Astrocyte (in vitro differentiated cells and primary cell): Measurements from ENCODE around the gene MED12L. TPM values are rescaled to one million over a fixed set of nuclear protein-coding genes. Genes with fewer than 3 reads are reported as not detected.
A peak's percentile ranks its signal among the peaks of the same experiment; 100 is the strongest.

Experiments
- DNase-seq: peaks from one replicate; pipeline ENCODE4 v3.0.0-alpha.2; 2010; ENCODE audit warnings: low read depth
- FAIRE-seq: peaks from 2 replicates; lab custom pipeline; 2011; peaks lifted over from hg19 to GRCh38; lab: Jason Lieb, UNC
- H2AFZ ChIP-seq: 2 replicates; pipeline ENCODE4 v1.6.0; 2012; ENCODE audit warnings: low read depth, low read length, inconsistent platforms
- H3K27ac ChIP-seq: 2 replicates; pipeline ENCODE4 v1.5.1; 2011; ENCODE audit warnings: low read depth, low read length, inconsistent platforms
- H3K27me3 ChIP-seq: 2 replicates; pipeline ENCODE4 v1.6.0; 2011; ENCODE audit warnings: low read length, inconsistent platforms; ENCODE audit not compliant: insufficient read depth
- H3K36me3 ChIP-seq: 2 replicates; pipeline ENCODE4 v1.5.1; 2011; ENCODE audit warnings: low read length, inconsistent platforms; ENCODE audit not compliant: insufficient read depth
- H3K4me1 ChIP-seq: 2 replicates; pipeline ENCODE4 v1.5.1; 2011; ENCODE audit warnings: low read length, inconsistent platforms; ENCODE audit not compliant: insufficient read depth
- H3K4me2 ChIP-seq: 2 replicates; pipeline ENCODE4 v1.6.0; 2012; ENCODE audit warnings: low read length, inconsistent platforms
- H3K4me3 ChIP-seq: 2 replicates; pipeline ENCODE4 v1.5.1; 2011; ENCODE audit warnings: low read depth, mild to moderate bottlenecking, low read length, inconsistent platforms; ENCODE audit not compliant: insufficient read depth
- H3K79me2 ChIP-seq: 2 replicates; pipeline ENCODE4 v1.6.0; 2012; ENCODE audit warnings: mild to moderate bottlenecking, low read length, inconsistent platforms; ENCODE audit not compliant: insufficient read depth
- H3K9ac ChIP-seq: 2 replicates; pipeline ENCODE4 v1.6.0; 2012; ENCODE audit warnings: mild to moderate bottlenecking, low read length, inconsistent platforms
- H3K9me3 ChIP-seq: 2 replicates; pipeline ENCODE4 v1.5.1; 2012; ENCODE audit warnings: low read depth, mild to moderate bottlenecking, low read length, inconsistent platforms; ENCODE audit not compliant: insufficient read depth
- H4K20me1 ChIP-seq: 2 replicates; pipeline ENCODE4 v1.6.0; 2012; ENCODE audit warnings: low read length, inconsistent platforms; ENCODE audit not compliant: insufficient read depth
- H3K27ac Mint-ChIP-seq: one replicate; pipeline ENCODE4 v1.8.0; 2021; ENCODE audit warnings: mild to moderate bottlenecking, mixed read lengths; ENCODE audit not compliant: unreplicated experiment
- H3K27me3 Mint-ChIP-seq: one replicate; pipeline ENCODE4 v1.8.0; 2021; ENCODE audit warnings: low read depth, mixed read lengths; ENCODE audit not compliant: unreplicated experiment
- H3K36me3 Mint-ChIP-seq: one replicate; pipeline ENCODE4 v1.8.0; 2021; ENCODE audit warnings: low read depth, mixed read lengths; ENCODE audit not compliant: unreplicated experiment
- H3K4me1 Mint-ChIP-seq: one replicate; pipeline ENCODE4 v1.8.0; 2021; ENCODE audit warnings: low read depth, mixed read lengths; ENCODE audit not compliant: unreplicated experiment
- H3K4me3 Mint-ChIP-seq: one replicate; pipeline ENCODE4 v1.8.0; 2021; ENCODE audit warnings: mild to moderate bottlenecking, moderate library complexity, mixed read lengths; ENCODE audit not compliant: unreplicated experiment
- H3K9me3 Mint-ChIP-seq: one replicate; pipeline ENCODE4 v1.8.0; 2021; ENCODE audit warnings: mild to moderate bottlenecking, mixed read lengths; ENCODE audit not compliant: unreplicated experiment
- CTCF ChIP-seq: IDR thresholded peaks from 2 replicates; pipeline ENCODE4 v1.5.1; 2011; ENCODE audit warnings: low read depth, mild to moderate bottlenecking, inconsistent platforms, low read length, moderate library complexity; ENCODE audit not compliant: insufficient read depth
- EZH2 ChIP-seq: IDR thresholded peaks from 2 replicates; pipeline ENCODE4 v1.6.1; 2012; ENCODE audit warnings: mild to moderate bottlenecking, low read length, inconsistent platforms; ENCODE audit not compliant: insufficient read depth
- total RNA-seq: library from RNA; stranded (reverse); gene quantifications from 2 replicates; pipeline ENCODE4 v1.2.1, GENCODE V29; 2021

The MED12L gene
- total RNA-seq, 1 donor from 2014 or later = 8.2 TPM

GRCh38 chr3:151156618-151157216 is 71.3 kb downstream of the MED12L start:
- no peaks in the 10 kb centered on the region for H3K4me1 ChIP-seq
- no peaks in the 10 kb centered on the region for H3K9me3 ChIP-seq
- no peaks in the 10 kb centered on the region for H4K20me1 ChIP-seq
- FAIRE-seq (peak; percentile 87), DNase-seq (peak; percentile 38)
- H3K9ac ChIP-seq = no peak overlapping the region
- H3K4me1 Mint-ChIP-seq = peaks cover 5% of the 10 kb centered on the region
- no peaks in the 10 kb centered on the region for H3K79me2 ChIP-seq
- no peak overlapping the region for H2AFZ ChIP-seq
- H3K9me3 Mint-ChIP-seq = no peaks in the 10 kb centered on the region
- H3K4me3 ChIP-seq = no peak overlapping the region
- H3K4me2 ChIP-seq = no peak overlapping the region
- no peaks in the 10 kb centered on the region for H3K27me3 Mint-ChIP-seq
- H3K27ac Mint-ChIP-seq = no peak overlapping the region
- no peak overlapping the region for H3K27ac ChIP-seq
- no peaks in the 10 kb centered on the region for H3K36me3 Mint-ChIP-seq
- H3K36me3 ChIP-seq = no peaks in the 10 kb centered on the region
- no peak overlapping the region for H3K4me3 Mint-ChIP-seq
- H3K27me3 ChIP-seq = no peaks in the 10 kb centered on the region
- TF ChIP-seq EZH2 (no peak), CTCF (peak; percentile 71)

GRCh38 chr3:151159806-151160205 is 74.3 kb downstream of the MED12L start:
- H3K36me3 Mint-ChIP-seq = no peaks in the 10 kb centered on the region
- no peak overlapping the region for H3K4me3 Mint-ChIP-seq
- H3K9ac ChIP-seq = no peak overlapping the region

More at GRCh38 chr3:151159806-151160205, 74.3 kb downstream of the MED12L start:
- Histone ChIP-seq H3K27me3 (no peaks in the 10 kb centered on the region), H3K4me3 (no peak overlapping the region), H2AFZ (no peak overlapping the region), H3K9me3 (no peaks in the 10 kb centered on the region), H3K4me2 (no peak overlapping the region), H3K27ac (no peak overlapping the region), H4K20me1 (no peaks in the 10 kb centered on the region), H3K4me1 (no peaks in the 10 kb centered on the region), H3K79me2 (no peaks in the 10 kb centered on the region), H3K36me3 (no peaks in the 10 kb centered on the region)
- DNase-seq (no peak), FAIRE-seq (no peak)
- no peak overlapping the region for H3K27ac Mint-ChIP-seq
- H3K9me3 Mint-ChIP-seq = no peaks in the 10 kb centered on the region
- peaks cover 5% of the 10 kb centered on the region for H3K4me1 Mint-ChIP-seq
- H3K27me3 Mint-ChIP-seq = no peaks in the 10 kb centered on the region
- TF ChIP-seq CTCF (no peak), EZH2 (no peak)
